ENCODE data around the gene ZMIZ1. TPM values are rescaled to one million over a fixed set of nuclear protein-coding genes. Genes with fewer than 3 reads are reported as not detected.

ZMIZ1 gene
- total and polyA plus RNA-seq, 4 donors = 18.3 to 80.2 (median 42.6) TPM

DNA sequence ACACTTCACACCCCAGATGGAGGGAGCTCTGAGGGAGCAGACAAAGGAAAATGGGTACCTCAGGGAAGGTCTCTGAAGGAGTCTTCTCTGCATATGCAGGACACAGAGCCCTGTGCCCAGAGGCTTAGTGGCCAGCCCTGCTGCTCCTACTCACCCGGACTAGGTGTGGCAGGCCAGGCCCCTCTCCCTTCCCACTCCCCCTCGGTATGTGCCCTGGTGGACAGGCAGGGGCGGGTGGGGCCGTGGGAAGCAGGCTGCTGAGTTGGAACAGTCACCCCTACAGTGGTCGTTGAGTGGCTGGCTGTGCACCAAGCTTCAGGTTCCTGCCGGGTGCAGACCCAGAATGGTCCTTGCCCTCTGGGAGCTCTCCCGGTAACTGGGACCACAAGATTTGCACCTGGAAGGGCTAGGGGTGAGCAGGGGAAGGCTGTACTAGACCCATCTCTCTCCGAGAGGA, 68.6 kb downstream of the ZMIZ1 start:
- H3K27ac ChIP-seq (ENCODE audit: low read depth in 1 of 2, low read length in 1 of 2) = peak overlapping the region; percentile 87 to 95
- no peaks in the 10 kb centered on the region for H3K27me3 ChIP-seq (ENCODE audit: control insufficient read depth in 3 of 3, insufficient read depth in 3 of 3, low read length in 2 of 3)
- ATAC-seq (ENCODE audit: insufficient read depth, low FRiP score) (no peak), DNase-seq (no peak)
- no peaks in the 10 kb centered on the region for H3K9me3 ChIP-seq (ENCODE audit: control insufficient read depth in 4 of 4, insufficient read depth in 3 of 4, low read length in 3 of 4)
- peaks cover 35 to 72% (median 50%) of the 10 kb centered on the region in 5 donors for H3K4me1 ChIP-seq (ENCODE audit: control insufficient read depth in 5 of 5, insufficient read depth in 5 of 5, low read length in 5 of 5)
- H3K9ac ChIP-seq (ENCODE audit: insufficient read depth in 1 of 2, low read length in 2 of 2) = peak overlapping the region in 1 of 2 donors; percentile 47
- 8 to 17% methylated on average over 8 of the region's 8 CpGs for WGBS, 2 donors
- peaks cover 0 to 27% (median 14%) of the 10 kb centered on the region in 4 donors for H3K36me3 ChIP-seq (ENCODE audit: control insufficient read depth in 4 of 4, insufficient read depth in 4 of 4, low read length in 4 of 4)
- H3K4me3 ChIP-seq = no peak overlapping the region
- TF ChIP-seq, protein P1, sequence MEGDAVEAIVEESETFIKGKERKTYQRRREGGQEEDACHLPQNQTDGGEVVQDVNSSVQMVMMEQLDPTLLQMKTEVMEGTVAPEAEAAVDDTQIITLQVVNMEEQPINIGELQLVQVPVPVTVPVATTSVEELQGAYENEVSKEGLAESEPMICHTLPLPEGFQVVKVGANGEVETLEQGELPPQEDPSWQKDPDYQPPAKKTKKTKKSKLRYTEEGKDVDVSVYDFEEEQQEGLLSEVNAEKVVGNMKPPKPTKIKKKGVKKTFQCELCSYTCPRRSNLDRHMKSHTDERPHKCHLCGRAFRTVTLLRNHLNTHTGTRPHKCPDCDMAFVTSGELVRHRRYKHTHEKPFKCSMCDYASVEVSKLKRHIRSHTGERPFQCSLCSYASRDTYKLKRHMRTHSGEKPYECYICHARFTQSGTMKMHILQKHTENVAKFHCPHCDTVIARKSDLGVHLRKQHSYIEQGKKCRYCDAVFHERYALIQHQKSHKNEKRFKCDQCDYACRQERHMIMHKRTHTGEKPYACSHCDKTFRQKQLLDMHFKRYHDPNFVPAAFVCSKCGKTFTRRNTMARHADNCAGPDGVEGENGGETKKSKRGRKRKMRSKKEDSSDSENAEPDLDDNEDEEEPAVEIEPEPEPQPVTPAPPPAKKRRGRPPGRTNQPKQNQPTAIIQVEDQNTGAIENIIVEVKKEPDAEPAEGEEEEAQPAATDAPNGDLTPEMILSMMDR (IDR thresholded peaks at IDR 0.05; ENCODE audit: control extremely low read depth, extremely low read depth) = no peak

GRCh38 chr10:79137826-79138225, 69.1 kb downstream of the ZMIZ1 start:
- TF ChIP-seq, protein P1 (IDR thresholded peaks at IDR 0.05; ENCODE audit: control extremely low read depth, extremely low read depth) = no peak
- 7 to 21% methylated on average over 12 to 13 of the region's 13 CpGs for WGBS, 2 donors
- peaks cover 0 to 29% (median 15%) of the 10 kb centered on the region in 4 donors for H3K36me3 ChIP-seq (ENCODE audit: control insufficient read depth in 4 of 4, insufficient read depth in 4 of 4, low read length in 4 of 4)
- no peaks in the 10 kb centered on the region for H3K27me3 ChIP-seq (ENCODE audit: control insufficient read depth in 3 of 3, insufficient read depth in 3 of 3, low read length in 2 of 3)
- H3K27ac ChIP-seq (ENCODE audit: low read depth in 1 of 2, low read length in 1 of 2) = peak overlapping the region; percentile 87 to 95
- H3K9me3 ChIP-seq (ENCODE audit: control insufficient read depth in 4 of 4, insufficient read depth in 3 of 4, low read length in 3 of 4) = no peaks in the 10 kb centered on the region
- H3K4me3 ChIP-seq = no peak overlapping the region
- ATAC-seq (ENCODE audit: insufficient read depth, low FRiP score) = peak; percentile 2
- H3K4me1 ChIP-seq (ENCODE audit: control insufficient read depth in 5 of 5, insufficient read depth in 5 of 5, low read length in 5 of 5) = peaks cover 31 to 67% (median 45%) of the 10 kb centered on the region in 5 donors
- no peak overlapping the region for H3K9ac ChIP-seq (ENCODE audit: insufficient read depth in 1 of 2, low read length in 2 of 2)
- DNase-seq = peak; percentile 65 to 85 (median 71)

DNA sequence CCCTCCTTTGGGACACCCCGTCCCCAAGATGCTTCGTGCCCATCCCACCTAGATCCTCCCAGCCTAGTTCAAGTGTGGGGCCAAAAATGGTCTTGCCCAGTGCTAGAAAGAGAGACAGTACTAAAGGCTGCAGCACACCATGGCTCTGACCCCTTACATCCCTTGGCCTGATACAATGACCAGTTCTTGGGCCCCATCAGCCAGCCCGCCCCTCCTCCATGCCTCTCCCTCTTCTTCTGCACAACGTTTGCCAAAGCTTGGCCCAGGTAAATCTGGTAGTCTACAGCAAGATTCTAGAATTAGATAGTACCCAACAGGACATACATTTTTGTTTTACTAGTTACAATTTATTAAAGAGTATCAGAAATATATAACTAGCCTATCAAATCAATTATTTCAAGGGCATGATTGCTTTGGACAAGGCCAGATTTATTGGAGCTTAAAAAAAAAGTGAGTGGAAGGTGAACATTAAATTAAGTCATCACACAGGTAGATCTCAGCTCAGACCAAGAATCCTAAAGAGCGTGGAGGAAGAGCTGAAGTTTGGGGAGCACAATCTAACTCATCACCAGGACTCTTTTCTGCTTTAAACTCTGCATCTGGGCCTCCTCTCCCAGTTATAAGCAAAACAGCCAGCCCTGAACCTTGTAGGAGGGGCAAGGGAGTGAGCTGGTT, 69.8 kb downstream of the ZMIZ1 start:
- no peak overlapping the region for H3K4me3 ChIP-seq
- H3K27ac ChIP-seq (ENCODE audit: low read depth in 1 of 2, low read length in 1 of 2) = peak overlapping the region; percentile 87 to 95
- peak overlapping the region in 1 of 2 donors; percentile 23 for H3K9ac ChIP-seq (ENCODE audit: insufficient read depth in 1 of 2, low read length in 2 of 2)
- H3K4me1 ChIP-seq (ENCODE audit: control insufficient read depth in 5 of 5, insufficient read depth in 5 of 5, low read length in 5 of 5) = peaks cover 30 to 59% (median 41%) of the 10 kb centered on the region in 5 donors
- H3K36me3 ChIP-seq (ENCODE audit: control insufficient read depth in 4 of 4, insufficient read depth in 4 of 4, low read length in 4 of 4) = peaks cover 0 to 26% (median 16%) of the 10 kb centered on the region in 4 donors
- H3K9me3 ChIP-seq (ENCODE audit: control insufficient read depth in 4 of 4, insufficient read depth in 3 of 4, low read length in 3 of 4) = no peaks in the 10 kb centered on the region
- DNase-seq (no peak), ATAC-seq (ENCODE audit: insufficient read depth, low FRiP score) (no peak)
- H3K27me3 ChIP-seq (ENCODE audit: control insufficient read depth in 3 of 3, insufficient read depth in 3 of 3, low read length in 2 of 3) = no peaks in the 10 kb centered on the region
- WGBS, 2 donors = 73 to 86% methylated on average over 5 of the region's 5 CpGs
- TF ChIP-seq, protein P1 (IDR thresholded peaks at IDR 0.05; ENCODE audit: control extremely low read depth, extremely low read depth) = no peak

Measured in lung (tissue), 12 donors.